ENCODE measurements around the gene ABHD15.

Gene ABHD15

GRCh38 chr17:29607557-29608195 is 40.8 kb upstream of the ABHD15 start:
- TF ChIP-seq CTCF (IDR thresholded peaks at IDR 0.05; ENCODE audit: low read depth, low read length, missing control alignments), result no peak
- DNase-seq (ENCODE audit: low read depth), result no peak
- no peak overlapping the region for H3K4me3 ChIP-seq (ENCODE audit: low read depth, low read length)
- in situ Hi-C loops (cut with HindIII; ENCODE audit: low sequenced_read_pairs), result no loop called here

GRCh38 chr17:29603109-29603674 is 36.4 kb upstream of the ABHD15 start:
- H3K4me3 ChIP-seq (ENCODE audit: low read depth, low read length), result no peak overlapping the region
- in situ Hi-C loops (cut with HindIII; ENCODE audit: low sequenced_read_pairs), result no loop called here
- no peak for DNase-seq (ENCODE audit: low read depth)
- no peak for TF ChIP-seq CTCF (IDR thresholded peaks at IDR 0.05; ENCODE audit: low read depth, low read length, missing control alignments)

DNA sequence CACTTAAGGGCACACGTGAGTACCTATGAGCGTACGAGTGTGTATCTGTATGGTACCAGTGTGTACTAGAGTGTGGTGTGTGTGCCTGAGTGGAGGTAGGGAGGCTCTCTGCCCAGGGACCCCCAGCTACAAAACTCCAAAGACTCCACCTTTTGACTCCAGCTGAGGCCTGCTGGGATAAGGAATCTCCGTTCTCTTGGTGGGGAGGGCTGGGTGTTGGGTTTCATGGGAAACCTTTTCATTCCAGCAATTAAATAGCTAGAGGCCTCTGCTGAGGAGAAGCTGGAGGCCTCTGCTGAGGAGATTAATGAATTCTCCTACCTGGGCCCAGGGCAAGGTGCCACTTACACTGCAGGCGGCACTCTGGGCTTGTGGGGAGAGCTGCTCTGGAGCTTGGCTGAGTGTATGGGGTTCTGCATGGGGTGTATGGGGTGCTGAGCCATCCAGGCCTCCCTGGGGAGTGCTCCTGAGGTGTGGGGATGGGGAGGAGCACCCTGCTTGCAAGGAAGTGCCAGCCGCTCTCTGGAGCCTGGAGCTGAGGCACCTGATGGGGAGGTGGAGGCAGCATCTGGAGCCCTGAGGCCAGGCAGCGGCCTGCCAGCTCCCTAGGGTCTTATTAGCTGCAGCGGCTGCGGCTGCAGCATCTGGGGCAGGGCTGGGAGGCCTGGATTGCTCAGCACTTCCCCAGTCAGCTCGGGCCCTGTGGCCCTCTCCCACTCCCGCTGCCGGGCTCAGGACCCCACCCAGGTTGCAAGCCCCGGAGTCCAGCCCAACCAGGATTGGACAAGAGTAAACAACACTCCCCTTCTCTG is 30.7 kb upstream of the ABHD15 start:
- DNase-seq (ENCODE audit: low read depth), result no peak
- no peak overlapping the region for H3K4me3 ChIP-seq (ENCODE audit: low read depth, low read length)
- TF ChIP-seq CTCF (IDR thresholded peaks at IDR 0.05; ENCODE audit: low read depth, low read length, missing control alignments), result no peak
- in situ Hi-C loops (cut with HindIII; ENCODE audit: low sequenced_read_pairs), result no loop called here

DNA sequence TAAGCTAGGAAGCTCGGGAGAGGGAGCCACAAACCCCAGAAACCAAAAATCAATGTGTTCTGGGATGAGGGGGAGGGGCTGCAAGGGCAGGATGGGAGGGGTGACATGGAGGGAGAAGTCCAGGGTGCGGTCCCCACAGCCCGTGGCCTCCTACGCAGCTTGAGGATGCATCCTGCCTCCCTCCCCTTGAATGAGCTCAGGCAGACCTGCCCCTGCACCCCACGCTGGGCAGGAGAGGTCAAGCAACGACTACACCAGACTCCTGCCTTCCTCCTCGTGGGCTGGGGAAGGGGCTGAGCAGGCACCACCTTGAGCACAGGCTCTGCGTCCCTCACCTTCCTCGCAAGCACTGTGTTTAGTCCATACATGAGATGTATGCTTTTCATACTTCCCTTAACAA is 30.0 kb upstream of the ABHD15 start:
- no peak for TF ChIP-seq CTCF (IDR thresholded peaks at IDR 0.05; ENCODE audit: low read depth, low read length, missing control alignments)
- in situ Hi-C loops (cut with HindIII; ENCODE audit: low sequenced_read_pairs), result no loop called here
- H3K4me3 ChIP-seq (ENCODE audit: low read depth, low read length), result no peak overlapping the region
- DNase-seq (ENCODE audit: low read depth), result no peak

GRCh38 chr17:29595943-29596774 is 29.3 kb upstream of the ABHD15 start:
- no peak overlapping the region for H3K4me3 ChIP-seq (ENCODE audit: low read depth, low read length)
- in situ Hi-C loops (cut with HindIII; ENCODE audit: low sequenced_read_pairs), result no loop called here
- no peak for TF ChIP-seq CTCF (IDR thresholded peaks at IDR 0.05; ENCODE audit: low read depth, low read length, missing control alignments)
- no peak for DNase-seq (ENCODE audit: low read depth)
